Smooth muscle cell (in vitro differentiated cells): ENCODE results near the gene TERB2. TPM values are rescaled to one million over a fixed set of nuclear protein-coding genes. Genes with fewer than 3 reads are reported as not detected.
"Not testable (repeated sequence)": the region's sequence is repeated elsewhere in the genome, so short reads cannot be mapped to it uniquely, and the experiment has no call there.

ENCODE experiments used
- DNase-seq: peaks from one replicate; lab custom pipeline; 2025; ENCODE audit not compliant: unreplicated experiment; lab: John Stamatoyannopoulos, UW
- H2AFZ ChIP-seq: fragments of 200-600 bp; sonication (generic); 2 replicates; pipeline ENCODE4 v1.6.0; 2016; ENCODE audit warnings: antibody characterized with exemption, low read depth, mild to moderate bottlenecking
- H3F3A ChIP-seq: fragments of 200-600 bp; sonication (generic); 2 replicates; pipeline ENCODE4 v1.6.0; 2017; ENCODE audit warnings: antibody characterized with exemption, low read depth
- H3K27ac ChIP-seq: fragments of 200-600 bp; sonication (generic); 2 replicates; pipeline ENCODE4 v1.5.1; 2016; ENCODE audit warnings: low read depth, mild to moderate bottlenecking
- H3K27me3 ChIP-seq: fragments of 200-600 bp; sonication (generic); 2 replicates; pipeline ENCODE4 v1.6.1; 2016; ENCODE audit warnings: low read depth, mild to moderate bottlenecking
- H3K36me3 ChIP-seq: fragments of 200-600 bp; sonication (generic); 2 replicates; pipeline ENCODE4 v1.5.1; 2016; ENCODE audit warnings: low read depth
- H3K4me1 ChIP-seq: fragments of 200-600 bp; sonication (generic); 2 replicates; pipeline ENCODE4 v1.5.1; 2016; ENCODE audit warnings: low read depth
- H3K4me2 ChIP-seq: fragments of 200-600 bp; sonication (generic); 2 replicates; pipeline ENCODE4 v1.6.0; 2016; ENCODE audit warnings: mild to moderate bottlenecking
- H3K4me3 ChIP-seq: fragments of 200-600 bp; sonication (generic); 2 replicates; pipeline ENCODE4 v1.5.1; 2016; ENCODE audit warnings: mild to moderate bottlenecking
- H3K79me2 ChIP-seq: fragments of 200-600 bp; sonication (generic); 2 replicates; pipeline ENCODE4 v1.6.0; 2016; ENCODE audit warnings: low read depth, mild to moderate bottlenecking
- H3K9ac ChIP-seq: fragments of 200-600 bp; sonication (generic); 2 replicates; pipeline ENCODE4 v1.6.0; 2016; ENCODE audit warnings: low read depth
- H3K9me3 ChIP-seq: fragments of 200-600 bp; sonication (generic); replicated peaks from 2 replicates; pipeline ENCODE4 v1.5.1; 2016; ENCODE audit warnings: low read depth
- H4K20me1 ChIP-seq: fragments of 200-600 bp; sonication (generic); 2 replicates; pipeline ENCODE4 v1.6.0; 2016; ENCODE audit warnings: low read depth
- CTCF ChIP-seq: fragments of 200-600 bp; sonication (generic); IDR thresholded peaks from 2 replicates; pipeline ENCODE4 v1.5.1; 2017; ENCODE audit warnings: borderline replicate concordance, mild to moderate bottlenecking, antibody characterized with exemption; ENCODE audit not compliant: insufficient read depth, poor library complexity, severe bottlenecking
- WGBS: methylation state at CpG from one replicate; pipeline ENCODE4 v1.1.7; 2016; ENCODE audit warnings: low lambda C conversion rate; 5-methylcytosine and 5-hydroxymethylcytosine counted together
- polyA plus RNA-seq: library from polyadenylated mRNA; unstranded; fragments of >200 nt; fragmentation: Nextera tagmentation; extraction: Ambion mirVana; gene quantifications from 2 replicates; pipeline ENCODE4 v1.2.1, GENCODE V29; 2016
- total RNA-seq: library from RNA; depleted of rRNA; stranded (reverse); fragments of >200 nt; gene quantifications from 2 replicates; pipeline ENCODE4 v1.2.3, GENCODE V29; 2014

TERB2 gene
- total and polyA plus RNA-seq, 2 experiments from 2014 or later, result not detected

DNA sequence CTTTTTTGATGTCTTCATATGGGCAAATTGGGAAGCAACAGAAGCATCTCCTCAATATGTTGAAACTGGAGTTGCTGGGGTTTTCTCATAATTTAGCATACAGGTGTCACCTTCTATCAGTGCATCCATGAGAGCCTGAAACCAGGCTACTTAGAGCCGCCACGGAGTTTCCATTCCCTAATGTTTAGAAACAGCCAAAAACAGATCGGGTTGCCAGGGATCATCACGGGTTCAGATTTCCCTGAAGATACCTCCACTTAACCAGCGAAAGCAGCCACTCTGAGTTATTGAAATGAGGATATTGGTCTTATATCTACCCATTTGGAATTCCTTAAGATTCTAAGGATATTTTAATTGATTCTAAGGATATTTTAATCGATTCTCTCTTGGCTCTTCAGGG, 14.5 kb downstream of the TERB2 start:
- no peaks in the 10 kb centered on the region for H3K79me2 ChIP-seq
- no peak overlapping the region for H3K9ac ChIP-seq
- H2AFZ ChIP-seq, result no peak overlapping the region
- H3K27ac ChIP-seq, result no peak overlapping the region
- no peaks in the 10 kb centered on the region for H3F3A ChIP-seq
- WGBS, result 89% methylated on average over 6 of the region's 6 CpGs
- no peak overlapping the region for H3K4me2 ChIP-seq
- H3K9me3 ChIP-seq, result no peaks in the 10 kb centered on the region
- DNase-seq, result no peak
- no peaks in the 10 kb centered on the region for H3K4me1 ChIP-seq
- no peaks in the 10 kb centered on the region for H3K27me3 ChIP-seq
- H4K20me1 ChIP-seq, result no peaks in the 10 kb centered on the region
- no peak overlapping the region for H3K4me3 ChIP-seq
- no peak for TF ChIP-seq CTCF
- H3K36me3 ChIP-seq, result no peaks in the 10 kb centered on the region

- not testable (repeated sequence) for H3K4me3 ChIP-seq, H3K4me1 ChIP-seq, H4K20me1 ChIP-seq, H3K36me3 ChIP-seq, H3K79me2 ChIP-seq, DNase-seq, H3K9ac ChIP-seq, H3K4me2 ChIP-seq, H3K27ac ChIP-seq, H3K27me3 ChIP-seq, H2AFZ ChIP-seq, H3K9me3 ChIP-seq, H3F3A ChIP-seq
- WGBS, result 97% methylated on average over 3 of the region's 3 CpGs
Measured at GRCh38 chr15:44976183-44976582, 19.7 kb downstream of the TERB2 start.

DNA sequence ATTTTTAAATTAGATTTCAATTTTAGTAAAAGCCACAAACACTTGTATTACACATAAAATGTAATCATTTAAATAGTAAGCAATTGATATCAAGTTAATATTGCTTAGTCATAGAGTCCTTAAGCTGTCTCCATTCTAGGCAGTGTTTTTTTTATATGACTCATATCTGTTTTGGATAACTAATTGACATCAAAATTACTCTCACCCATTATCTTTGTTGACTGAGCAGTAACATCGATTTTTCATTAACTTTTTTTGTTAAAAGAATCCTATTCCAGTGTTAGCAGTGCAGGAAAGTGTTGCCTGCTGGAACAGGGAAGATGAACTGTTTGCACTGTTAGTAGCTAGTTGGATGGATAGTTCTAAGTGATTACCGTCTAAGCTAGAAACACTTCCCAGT, 21.3 kb downstream of the TERB2 start:
- not testable (repeated sequence) for H3K4me3 ChIP-seq, H3K9ac ChIP-seq, H3K36me3 ChIP-seq, H3K79me2 ChIP-seq, H2AFZ ChIP-seq, H4K20me1 ChIP-seq, DNase-seq, H3F3A ChIP-seq, H3K27me3 ChIP-seq, H3K9me3 ChIP-seq, H3K27ac ChIP-seq, H3K4me1 ChIP-seq, H3K4me2 ChIP-seq
- whole genome bisulfite sequencing, result 52% methylated on average over 2 of the region's 2 CpGs

DNA sequence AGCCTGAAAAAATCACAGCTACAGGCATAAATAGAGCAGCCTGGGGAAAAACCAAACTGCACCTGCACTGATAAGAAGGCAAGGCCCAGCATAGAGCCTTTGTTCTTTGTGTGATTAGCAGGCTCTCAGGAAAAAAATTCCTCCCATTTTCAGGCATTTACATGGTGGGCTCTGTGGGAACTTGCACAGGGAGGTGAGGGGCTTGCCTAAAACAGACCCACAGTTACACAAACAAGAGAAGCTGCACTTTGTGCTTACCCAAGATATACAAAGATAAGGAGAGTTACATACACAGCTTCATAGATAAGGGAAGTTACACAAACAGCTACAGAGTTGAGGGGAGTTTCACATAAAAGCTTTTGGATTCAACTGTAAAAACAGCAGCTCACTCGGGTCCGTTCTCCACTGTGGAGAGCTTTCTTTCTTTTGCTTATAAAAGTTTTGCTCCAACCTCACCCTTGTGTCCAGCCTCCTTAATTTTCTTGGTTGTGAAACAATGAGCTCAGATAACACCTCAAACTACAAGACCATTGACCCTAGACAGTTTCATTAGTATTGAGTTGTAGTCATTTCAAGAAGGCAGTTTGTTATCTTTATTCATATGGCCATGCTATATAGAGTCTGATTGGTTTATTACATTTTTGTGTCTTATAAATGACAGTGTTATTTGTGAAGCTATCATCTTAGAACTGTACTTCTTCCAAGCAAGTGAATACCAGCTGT, 23.3 kb downstream of the TERB2 start:
- H4K20me1 ChIP-seq, H3K27me3 ChIP-seq, DNase-seq, H3F3A ChIP-seq, H3K4me2 ChIP-seq, H2AFZ ChIP-seq, H3K4me3 ChIP-seq, H3K27ac ChIP-seq, H3K9ac ChIP-seq, H3K79me2 ChIP-seq, H3K9me3 ChIP-seq, H3K4me1 ChIP-seq, H3K36me3 ChIP-seq: not testable (repeated sequence)
- 41% methylated on average over 2 of the region's 2 CpGs for WGBS

GRCh38 chr15:44984144-44984543, 27.7 kb downstream of the TERB2 start:
- not testable (repeated sequence) for H3K9me3 ChIP-seq, H3K79me2 ChIP-seq, H3K4me3 ChIP-seq, H3F3A ChIP-seq, H3K36me3 ChIP-seq, H4K20me1 ChIP-seq, H2AFZ ChIP-seq, H3K4me2 ChIP-seq, DNase-seq, H3K9ac ChIP-seq, H3K27ac ChIP-seq, H3K27me3 ChIP-seq, H3K4me1 ChIP-seq
- 28% methylated on average over 1 of the region's 1 CpG for WGBS

- DNase-seq, H2AFZ ChIP-seq, H3K4me1 ChIP-seq, H3K27ac ChIP-seq, H4K20me1 ChIP-seq, H3K36me3 ChIP-seq, H3K79me2 ChIP-seq, H3K4me2 ChIP-seq, H3K4me3 ChIP-seq, H3K27me3 ChIP-seq, H3K9me3 ChIP-seq, H3F3A ChIP-seq, H3K9ac ChIP-seq: not testable (repeated sequence)
- WGBS, result 73% methylated on average over 4 of the region's 4 CpGs
Measured at GRCh38 chr15:44986346-44987055, 30.0 kb downstream of the TERB2 start.

DNA sequence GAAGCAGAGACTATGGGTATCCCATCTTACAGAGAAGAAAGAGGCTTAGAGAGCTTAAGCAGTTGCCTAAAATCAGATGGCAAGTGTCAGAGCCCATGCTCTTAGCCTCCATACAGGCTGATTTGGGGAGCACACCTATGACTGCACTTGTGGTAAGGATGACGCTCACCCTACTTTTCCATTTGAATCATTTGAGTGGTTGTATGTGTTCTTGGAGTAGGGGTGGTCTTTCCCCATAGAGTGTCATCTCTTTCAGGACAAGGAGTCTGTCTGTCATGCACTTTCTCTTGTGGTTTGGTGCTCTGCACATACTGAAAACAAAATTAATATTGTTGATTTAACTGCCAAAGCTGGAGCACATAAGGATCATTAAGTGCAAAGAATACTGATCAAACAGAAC, 31.2 kb downstream of the TERB2 start:
- H3K9me3 ChIP-seq, H3K4me1 ChIP-seq, H3K4me3 ChIP-seq, H4K20me1 ChIP-seq, DNase-seq, H3K79me2 ChIP-seq, H3F3A ChIP-seq, H3K36me3 ChIP-seq, H3K4me2 ChIP-seq, H3K27me3 ChIP-seq, H2AFZ ChIP-seq, H3K9ac ChIP-seq, H3K27ac ChIP-seq: not testable (repeated sequence)
- WGBS, result 93% methylated on average over 1 of the region's 1 CpG
